GM12864 (cell line): ENCODE data around the gene IGFN1.
"Not testable (repeated sequence)": the region's sequence is repeated elsewhere in the genome, so short reads cannot be mapped to it uniquely, and the experiment has no call there.

Experiments used
- DNase-seq: peaks from one replicate; pipeline ENCODE4 v3.0.0-alpha.2; 2011; ENCODE audit warnings: low read depth
- H3K4me3 ChIP-seq: 2 replicates; pipeline ENCODE4 v1.5.1; 2011; ENCODE audit warnings: mild to moderate bottlenecking, low read depth, low read length, control low read depth
- CTCF ChIP-seq: IDR thresholded peaks from 2 replicates; pipeline ENCODE4 v1.5.1; 2011; ENCODE audit warnings: low read depth, mild to moderate bottlenecking, moderate library complexity, low read length, control low read depth, inconsistent platforms; ENCODE audit errors: missing control alignments

Gene IGFN1

GRCh38 chr1:201252944-201253371 lies 62.3 kb downstream of the IGFN1 start:
- no peak overlapping the region for H3K4me3 ChIP-seq
- DNase-seq = no peak
- TF ChIP-seq CTCF = no peak

GRCh38 chr1:201253411-201253810 lies 62.8 kb downstream of the IGFN1 start:
- no peak for TF ChIP-seq CTCF
- no peak overlapping the region for H3K4me3 ChIP-seq
- DNase-seq = no peak

- TF ChIP-seq CTCF = no peak
- DNase-seq = no peak
- H3K4me3 ChIP-seq = no peak overlapping the region
These were observed 63.4 kb downstream of the IGFN1 start for GRCh38 chr1:201253906-201254624.

- TF ChIP-seq CTCF = peak; percentile 98
- DNase-seq = no peak
- H3K4me3 ChIP-seq = no peak overlapping the region
These were observed 64.2 kb downstream of the IGFN1 start for GRCh38 chr1:201254625-201255478.

- DNase-seq = no peak
- H3K4me3 ChIP-seq = no peak overlapping the region
- no peak for TF ChIP-seq CTCF
These were observed 65.1 kb downstream of the IGFN1 start for GRCh38 chr1:201255479-201256362.

- H3K4me3 ChIP-seq, DNase-seq: not testable (repeated sequence)
These were observed 67.5 kb downstream of the IGFN1 start for GRCh38 chr1:201258132-201258531.

- no peak for DNase-seq
- no peak overlapping the region for H3K4me3 ChIP-seq
- no peak for TF ChIP-seq CTCF
These were observed 68.2 kb downstream of the IGFN1 start for GRCh38 chr1:201258763-201259230.
